ENCODE measurements around the gene TEX52. TPM values are rescaled to one million over a fixed set of nuclear protein-coding genes. Genes with fewer than 3 reads are reported as not detected.

Gene TEX52
- total RNA-seq, 1 donor from 2014 or later, result not detected

GRCh38 chr12:2804393-2805142, 52.3 kb downstream of the TEX52 start:
- FAIRE-seq, result no peak
- H3K27me3 ChIP-seq (ENCODE audit: control insufficient read depth, insufficient read depth, low read length), result no peaks in the 10 kb centered on the region
- no peak overlapping the region for H3K4me3 ChIP-seq (ENCODE audit: low read depth, low read length)
- no peak for DNase-seq (ENCODE audit: low read depth)
- TF ChIP-seq CTCF (IDR thresholded peaks at IDR 0.05; ENCODE audit: insufficient read depth, low read length, severe bottlenecking), result no peak
- H3K36me3 ChIP-seq (ENCODE audit: control insufficient read depth, insufficient read depth, low read length), result peaks cover 36% of the 10 kb centered on the region

GRCh38 chr12:2803635-2804392, 53.0 kb downstream of the TEX52 start:
- FAIRE-seq (no peak), DNase-seq (ENCODE audit: low read depth) (no peak)
- TF ChIP-seq CTCF (IDR thresholded peaks at IDR 0.05; ENCODE audit: insufficient read depth, low read length, severe bottlenecking), result no peak

GRCh38 chr12:2801044-2801783, 55.6 kb downstream of the TEX52 start:
- no peak for FAIRE-seq

More at GRCh38 chr12:2803635-2804392, 53.0 kb downstream of the TEX52 start:
- H3K36me3 ChIP-seq (ENCODE audit: control insufficient read depth, insufficient read depth, low read length), result peaks cover 41% of the 10 kb centered on the region
- no peak overlapping the region for H3K4me3 ChIP-seq (ENCODE audit: low read depth, low read length)
- H3K27me3 ChIP-seq (ENCODE audit: control insufficient read depth, insufficient read depth, low read length), result no peaks in the 10 kb centered on the region

GRCh38 chr12:2800046-2800570, 56.7 kb downstream of the TEX52 start:
- TF ChIP-seq CTCF (IDR thresholded peaks at IDR 0.05; ENCODE audit: insufficient read depth, low read length, severe bottlenecking), result no peak
- Histone ChIP-seq H3K36me3 (ENCODE audit: control insufficient read depth, insufficient read depth, low read length) (peaks cover 56% of the 10 kb centered on the region), H3K4me3 (ENCODE audit: low read depth, low read length) (no peak overlapping the region), H3K27me3 (ENCODE audit: control insufficient read depth, insufficient read depth, low read length) (no peaks in the 10 kb centered on the region)
- FAIRE-seq (no peak), DNase-seq (ENCODE audit: low read depth) (peak; percentile 61)

More at GRCh38 chr12:2801044-2801783, 55.6 kb downstream of the TEX52 start:
- Histone ChIP-seq H3K27me3 (ENCODE audit: control insufficient read depth, insufficient read depth, low read length) (no peaks in the 10 kb centered on the region), H3K36me3 (ENCODE audit: control insufficient read depth, insufficient read depth, low read length) (peaks cover 56% of the 10 kb centered on the region), H3K4me3 (ENCODE audit: low read depth, low read length) (no peak overlapping the region)
- no peak for DNase-seq (ENCODE audit: low read depth)
- no peak for TF ChIP-seq CTCF (IDR thresholded peaks at IDR 0.05; ENCODE audit: insufficient read depth, low read length, severe bottlenecking)

Other genes with a start within 250 kb of the TEX52 start
- 66.4 and 81.6 TPM in 2 replicates for gene FKBP4, start 62.1 kb downstream of the TEX52 start, total RNA-seq
- gene ITFG2, start 44.4 kb downstream of the TEX52 start, total RNA-seq, result 14.6 and 17.6 TPM in 2 replicates
- gene NRIP2, start 22.0 kb downstream of the TEX52 start, total RNA-seq, result not detected in 2 replicates
- gene FOXM1, start 20.1 kb upstream of the TEX52 start, total RNA-seq, result 0.79 and 0.90 TPM in 2 replicates
- 16.3 and 22.8 TPM in 2 replicates for gene RHNO1, start 20.2 kb upstream of the TEX52 start, total RNA-seq
- gene TULP3, start 33.9 kb upstream of the TEX52 start, total RNA-seq, result 9.5 and 22.7 TPM in 2 replicates
- gene TEAD4, start 102.4 kb upstream of the TEX52 start, total RNA-seq, result 2.0 and 4.2 TPM in 2 replicates
- gene TSPAN9, start 220.3 kb upstream of the TEX52 start, total RNA-seq, result 5.0 and 9.0 TPM in 2 replicates

Measured in bronchial epithelial cell (primary cell).